HL-60 (cell line): ENCODE results near the gene THRB.

Experiments
- DNase-seq, 2 experiments: peaks; one replicate each; pipeline ENCODE4 v3.0.0-alpha.2; 2010 to 2020; ENCODE audit warnings: low read depth in 1 of 2, low spot score in 1 of 2
- H3K27ac ChIP-seq: fragments of 250-450 bp; sonication (Bioruptor Pico); replicated peaks from 2 replicates; pipeline ENCODE4 v1.5.1; 2020; ENCODE audit warnings: mild to moderate bottlenecking, moderate library complexity
- H3K27me3 ChIP-seq: fragments of 250-450 bp; sonication (Bioruptor Pico); 2 replicates; pipeline ENCODE4 v1.5.1; 2021; ENCODE audit warnings: mild to moderate bottlenecking, moderate library complexity; ENCODE audit not compliant: insufficient read depth, poor library complexity, severe bottlenecking
- H3K4me3 ChIP-seq: replicated peaks from 2 replicates; pipeline ENCODE4 v1.5.1; 2011; ENCODE audit warnings: mild to moderate bottlenecking, control low read depth, low read length; ENCODE audit not compliant: insufficient read depth
- CTCF ChIP-seq: IDR thresholded peaks from one replicate; pipeline ENCODE4 v1.5.1; 2011; ENCODE audit warnings: low read length, control low read depth, inconsistent platforms; ENCODE audit not compliant: insufficient read depth
- GABPA ChIP-seq: IDR thresholded peaks from 2 replicates; pipeline ENCODE4 v1.6.1; 2012; ENCODE audit warnings: low read depth
- POLR2AphosphoS5 ChIP-seq: IDR thresholded peaks from 2 replicates; pipeline ENCODE4 v1.6.1; 2012; ENCODE audit warnings: low read depth
- SPI1 ChIP-seq: IDR thresholded peaks from 2 replicates; pipeline ENCODE4 v1.6.1; 2012; ENCODE audit warnings: low read depth, mild to moderate bottlenecking, borderline replicate concordance
- TF ChIP-seq, protein P1 (sequence below): IDR thresholded peaks from 2 replicates; pipeline ENCODE4 v1.6.1; 2012; ENCODE audit warnings: low read depth; ENCODE audit not compliant: insufficient replicate concordance

Gene THRB

GRCh38 chr3:24370352-24371090 lies 124.1 kb downstream of the THRB start:
- H3K27me3 ChIP-seq = no peaks in the 10 kb centered on the region
- H3K4me3 ChIP-seq = no peak overlapping the region
- TF ChIP-seq SPI1 = no peak
- no peak for TF ChIP-seq CTCF
- TF ChIP-seq, protein P1, sequence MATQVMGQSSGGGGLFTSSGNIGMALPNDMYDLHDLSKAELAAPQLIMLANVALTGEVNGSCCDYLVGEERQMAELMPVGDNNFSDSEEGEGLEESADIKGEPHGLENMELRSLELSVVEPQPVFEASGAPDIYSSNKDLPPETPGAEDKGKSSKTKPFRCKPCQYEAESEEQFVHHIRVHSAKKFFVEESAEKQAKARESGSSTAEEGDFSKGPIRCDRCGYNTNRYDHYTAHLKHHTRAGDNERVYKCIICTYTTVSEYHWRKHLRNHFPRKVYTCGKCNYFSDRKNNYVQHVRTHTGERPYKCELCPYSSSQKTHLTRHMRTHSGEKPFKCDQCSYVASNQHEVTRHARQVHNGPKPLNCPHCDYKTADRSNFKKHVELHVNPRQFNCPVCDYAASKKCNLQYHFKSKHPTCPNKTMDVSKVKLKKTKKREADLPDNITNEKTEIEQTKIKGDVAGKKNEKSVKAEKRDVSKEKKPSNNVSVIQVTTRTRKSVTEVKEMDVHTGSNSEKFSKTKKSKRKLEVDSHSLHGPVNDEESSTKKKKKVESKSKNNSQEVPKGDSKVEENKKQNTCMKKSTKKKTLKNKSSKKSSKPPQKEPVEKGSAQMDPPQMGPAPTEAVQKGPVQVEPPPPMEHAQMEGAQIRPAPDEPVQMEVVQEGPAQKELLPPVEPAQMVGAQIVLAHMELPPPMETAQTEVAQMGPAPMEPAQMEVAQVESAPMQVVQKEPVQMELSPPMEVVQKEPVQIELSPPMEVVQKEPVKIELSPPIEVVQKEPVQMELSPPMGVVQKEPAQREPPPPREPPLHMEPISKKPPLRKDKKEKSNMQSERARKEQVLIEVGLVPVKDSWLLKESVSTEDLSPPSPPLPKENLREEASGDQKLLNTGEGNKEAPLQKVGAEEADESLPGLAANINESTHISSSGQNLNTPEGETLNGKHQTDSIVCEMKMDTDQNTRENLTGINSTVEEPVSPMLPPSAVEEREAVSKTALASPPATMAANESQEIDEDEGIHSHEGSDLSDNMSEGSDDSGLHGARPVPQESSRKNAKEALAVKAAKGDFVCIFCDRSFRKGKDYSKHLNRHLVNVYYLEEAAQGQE = no peak
- no peak for TF ChIP-seq GABPA
- no peak for TF ChIP-seq POLR2AphosphoS5
- H3K27ac ChIP-seq = no peak overlapping the region
- no peak for DNase-seq

- TF ChIP-seq SPI1 (0 out of 2 replicates have a peak, but pooled peaks have one; percentile 14), GABPA (no peak), POLR2AphosphoS5 (no peak)
- TF ChIP-seq, protein P1 = no peak
- no peak overlapping the region for H3K4me3 ChIP-seq
- H3K27me3 ChIP-seq = no peaks in the 10 kb centered on the region
- H3K27ac ChIP-seq = no peak overlapping the region
- no peak for DNase-seq
Observed at GRCh38 chr3:24368605-24369004, 126.0 kb downstream of the THRB start.

DNA sequence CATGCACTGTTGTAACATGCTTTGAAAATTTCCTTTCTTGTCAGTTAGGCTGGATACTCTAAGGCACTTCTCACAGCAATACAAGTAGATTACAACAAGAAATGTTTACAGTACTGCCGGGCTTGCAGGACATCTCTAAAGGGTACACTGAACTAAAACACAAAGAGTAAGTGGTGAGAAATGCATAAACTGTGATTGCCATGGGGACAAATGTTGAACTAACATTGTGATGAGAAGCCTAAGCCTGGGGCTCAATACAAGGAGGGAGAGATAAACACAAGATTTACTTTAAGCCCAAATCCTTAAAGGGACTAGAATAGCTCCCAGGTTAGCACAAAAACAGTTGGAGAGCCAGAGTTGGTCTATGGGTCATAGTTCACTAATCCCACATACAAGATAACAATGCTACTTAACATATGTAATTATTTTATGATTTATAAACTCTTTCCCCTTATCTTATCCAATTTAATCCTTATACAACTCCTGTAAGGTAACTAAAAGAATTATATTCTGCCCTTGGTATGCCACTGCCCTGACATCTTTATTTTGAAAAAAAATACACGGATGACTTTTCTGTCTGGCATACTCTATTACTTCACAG lies 126.9 kb downstream of the THRB start:
- H3K27ac ChIP-seq = no peak overlapping the region

DNA sequence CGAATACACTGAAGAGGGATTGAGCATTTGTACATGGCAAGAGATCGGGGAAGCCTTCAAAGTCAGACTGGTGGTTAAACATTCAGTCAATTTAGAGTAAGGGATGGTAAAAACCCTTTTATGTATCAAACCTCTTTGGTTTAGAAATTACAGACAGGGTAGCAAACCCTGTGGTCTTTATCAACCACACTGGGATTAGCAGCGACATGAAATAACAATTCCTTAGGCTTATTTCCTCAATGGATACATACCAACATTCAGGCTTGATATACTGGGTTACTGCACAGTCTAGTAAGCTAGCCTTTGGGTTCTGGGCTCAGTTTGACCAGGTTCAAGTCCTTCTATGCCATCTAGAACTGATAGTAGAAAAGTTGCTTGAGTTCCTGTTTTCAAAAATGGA lies 127.4 kb downstream of the THRB start:
- H3K27me3 ChIP-seq = no peaks in the 10 kb centered on the region
- TF ChIP-seq CTCF = no peak
- TF ChIP-seq, protein P1 = no peak
- TF ChIP-seq GABPA = no peak
- no peak for TF ChIP-seq POLR2AphosphoS5
- no peak for TF ChIP-seq SPI1
- H3K27ac ChIP-seq = no peak overlapping the region
- no peak for DNase-seq
- no peak overlapping the region for H3K4me3 ChIP-seq

More for the DNA sequence above, 126.9 kb downstream of the THRB start:
- TF ChIP-seq SPI1 = no peak
- TF ChIP-seq CTCF = no peak
- no peak for DNase-seq
- no peak overlapping the region for H3K4me3 ChIP-seq
- H3K27me3 ChIP-seq = no peaks in the 10 kb centered on the region
